Coronary artery (tissue), 2 donors: ENCODE results near the gene PRR12.
A peak's percentile ranks its signal among the peaks of the same experiment; 100 is the strongest.
"Not testable (repeated sequence)": the region's sequence is repeated elsewhere in the genome, so short reads cannot be mapped to it uniquely, and the experiment has no call there.

Source experiments
- DNase-seq: peaks from one replicate; pipeline ENCODE4 v3.0.0-alpha.2; 2017; ENCODE audit warnings: low spot score
- H3K27ac ChIP-seq, 2 donors: fragments of 200-600 bp; sonication (generic); one replicate each; pipeline ENCODE4 v1.5.1; 2016 to 2019
- H3K4me3 ChIP-seq: fragments of 200-600 bp; sonication (generic); 2 replicates; pipeline ENCODE4 v1.5.1; 2016; ENCODE audit warnings: mild to moderate bottlenecking, moderate library complexity
- CTCF ChIP-seq: fragments of 200-600 bp; sonication (generic); IDR thresholded peaks from one replicate; pipeline ENCODE4 v1.5.1; 2019; ENCODE audit warnings: antibody characterized with exemption

Gene PRR12

GRCh38 chr19:49632576-49632975 lies 41.6 kb downstream of the PRR12 start:
- TF ChIP-seq CTCF, result no peak
- Histone ChIP-seq H3K27ac (no peak overlapping the region), H3K4me3 (no peak overlapping the region)
- no peak for DNase-seq

- H3K27ac ChIP-seq, result peak overlapping the region in 1 of 2 donors; percentile 58
- H3K4me3 ChIP-seq, result not testable (repeated sequence)
These were observed 42.3 kb downstream of the PRR12 start for GRCh38 chr19:49633273-49633672.

GRCh38 chr19:49635530-49636232 lies 44.7 kb downstream of the PRR12 start:
- no peak for TF ChIP-seq CTCF
- H3K4me3 ChIP-seq, result no peak overlapping the region
- DNase-seq, result no peak
- H3K27ac ChIP-seq, result peak overlapping the region in 1 of 2 donors; percentile 35

More at GRCh38 chr19:49633273-49633672, 42.3 kb downstream of the PRR12 start:
- DNase-seq, result not testable (repeated sequence)

GRCh38 chr19:49636233-49636932 lies 45.4 kb downstream of the PRR12 start:
- Histone ChIP-seq H3K27ac (peak overlapping the region; percentile 32 to 35), H3K4me3 (no peak overlapping the region)
- DNase-seq, result no peak
- no peak for TF ChIP-seq CTCF

- peak; percentile 95 for DNase-seq
- Histone ChIP-seq H3K27ac (peak overlapping the region; percentile 98 to 99), H3K4me3 (peak overlapping the region; percentile 82)
- TF ChIP-seq CTCF, result no peak
These were observed 47.1 kb downstream of the PRR12 start for GRCh38 chr19:49637821-49638738.

- H3K4me3 ChIP-seq, result peak overlapping the region; percentile 82
- TF ChIP-seq CTCF, result no peak
- DNase-seq, result no peak
- peak overlapping the region; percentile 98 to 99 for H3K27ac ChIP-seq
These were observed 48.6 kb downstream of the PRR12 start for GRCh38 chr19:49639401-49640112.
